Astrocyte (in vitro differentiated cells and primary cell): Measurements from ENCODE around the gene NCK2.

Source experiments
- EZH2 ChIP-seq: IDR thresholded peaks from 2 replicates; pipeline ENCODE4 v1.6.1; 2012; ENCODE audit warnings: mild to moderate bottlenecking, low read length, inconsistent platforms; ENCODE audit not compliant: insufficient read depth
- TF ChIP-seq, protein P1 (sequence below): IDR thresholded peaks from 2 replicates; pipeline ENCODE4 v1.5.1; 2011; ENCODE audit warnings: low read depth, mild to moderate bottlenecking, inconsistent platforms, low read length, moderate library complexity; ENCODE audit not compliant: insufficient read depth

DNA sequence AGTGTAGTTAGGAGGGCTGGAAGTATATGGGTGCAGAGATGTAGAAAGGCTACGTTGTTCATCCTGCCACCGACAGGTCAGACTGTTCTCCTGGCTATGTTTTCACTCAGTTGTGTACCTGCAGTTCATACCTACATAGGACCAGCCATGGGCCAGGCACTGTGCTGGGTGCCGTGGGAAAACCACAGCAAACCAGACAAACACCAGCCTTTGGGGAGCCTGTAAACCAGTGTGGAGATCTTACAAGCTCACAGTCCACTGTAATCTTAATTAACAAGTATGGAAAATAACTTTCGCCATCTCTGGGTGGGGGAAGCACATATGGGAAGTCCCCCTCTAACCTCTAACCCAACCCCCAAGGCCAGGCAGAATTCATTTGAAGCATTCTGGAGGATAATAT, 12.7 kb downstream of the NCK2 start:
- TF ChIP-seq, protein P1, sequence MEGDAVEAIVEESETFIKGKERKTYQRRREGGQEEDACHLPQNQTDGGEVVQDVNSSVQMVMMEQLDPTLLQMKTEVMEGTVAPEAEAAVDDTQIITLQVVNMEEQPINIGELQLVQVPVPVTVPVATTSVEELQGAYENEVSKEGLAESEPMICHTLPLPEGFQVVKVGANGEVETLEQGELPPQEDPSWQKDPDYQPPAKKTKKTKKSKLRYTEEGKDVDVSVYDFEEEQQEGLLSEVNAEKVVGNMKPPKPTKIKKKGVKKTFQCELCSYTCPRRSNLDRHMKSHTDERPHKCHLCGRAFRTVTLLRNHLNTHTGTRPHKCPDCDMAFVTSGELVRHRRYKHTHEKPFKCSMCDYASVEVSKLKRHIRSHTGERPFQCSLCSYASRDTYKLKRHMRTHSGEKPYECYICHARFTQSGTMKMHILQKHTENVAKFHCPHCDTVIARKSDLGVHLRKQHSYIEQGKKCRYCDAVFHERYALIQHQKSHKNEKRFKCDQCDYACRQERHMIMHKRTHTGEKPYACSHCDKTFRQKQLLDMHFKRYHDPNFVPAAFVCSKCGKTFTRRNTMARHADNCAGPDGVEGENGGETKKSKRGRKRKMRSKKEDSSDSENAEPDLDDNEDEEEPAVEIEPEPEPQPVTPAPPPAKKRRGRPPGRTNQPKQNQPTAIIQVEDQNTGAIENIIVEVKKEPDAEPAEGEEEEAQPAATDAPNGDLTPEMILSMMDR, result no peak
- TF ChIP-seq EZH2, result no peak
